ENCODE data around the gene JAGN1.
"Not testable (repeated sequence)": the region's sequence is repeated elsewhere in the genome, so short reads cannot be mapped to it uniquely, and the experiment has no call there.

Gene JAGN1

GRCh38 chr3:9855594-9855993 is 34.8 kb upstream of the JAGN1 start:
- DNase-seq (ENCODE audit: low read depth): no peak
- Histone ChIP-seq H3K4me1 (ENCODE audit: control insufficient read depth, insufficient read depth, low read length) (peaks cover 22% of the 10 kb centered on the region), H3K27me3 (replicated peaks; ENCODE audit: control insufficient read depth, insufficient read depth, low read length) (no peaks in the 10 kb centered on the region), H3K4me3 (ENCODE audit: low read length) (no peak overlapping the region), H3K9me3 (ENCODE audit: control insufficient read depth, low read length) (no peaks in the 10 kb centered on the region), H3K36me3 (ENCODE audit: control insufficient read depth, insufficient read depth, low read length, severe bottlenecking) (no peaks in the 10 kb centered on the region), H3K9ac (ENCODE audit: low read length) (no peak overlapping the region)

- H3K36me3 ChIP-seq (ENCODE audit: control insufficient read depth, insufficient read depth, low read length, severe bottlenecking): no peaks in the 10 kb centered on the region
- peaks cover 38% of the 10 kb centered on the region for H3K4me1 ChIP-seq (ENCODE audit: control insufficient read depth, insufficient read depth, low read length)
- no peak for DNase-seq (ENCODE audit: low read depth)
- H3K4me3 ChIP-seq (ENCODE audit: low read length): no peak overlapping the region
- H3K9me3 ChIP-seq (ENCODE audit: control insufficient read depth, low read length): no peaks in the 10 kb centered on the region
- no peaks in the 10 kb centered on the region for H3K27me3 ChIP-seq (replicated peaks; ENCODE audit: control insufficient read depth, insufficient read depth, low read length)
- H3K9ac ChIP-seq (ENCODE audit: low read length): no peak overlapping the region
These were observed 30.8 kb upstream of the JAGN1 start for GRCh38 chr3:9859530-9860025.

- peak overlapping the region; percentile 86 for H3K9ac ChIP-seq (ENCODE audit: low read length)
- no peak overlapping the region for H3K4me3 ChIP-seq (ENCODE audit: low read length)
- no peaks in the 10 kb centered on the region for H3K9me3 ChIP-seq (ENCODE audit: control insufficient read depth, low read length)
- no peak for DNase-seq (ENCODE audit: low read depth)
- H3K27me3 ChIP-seq (replicated peaks; ENCODE audit: control insufficient read depth, insufficient read depth, low read length): no peaks in the 10 kb centered on the region
- peaks cover 55% of the 10 kb centered on the region for H3K4me1 ChIP-seq (ENCODE audit: control insufficient read depth, insufficient read depth, low read length)
- H3K36me3 ChIP-seq (ENCODE audit: control insufficient read depth, insufficient read depth, low read length, severe bottlenecking): peaks cover 6% of the 10 kb centered on the region
These were observed 29.2 kb upstream of the JAGN1 start for GRCh38 chr3:9861201-9861600.

- no peaks in the 10 kb centered on the region for H3K9me3 ChIP-seq (ENCODE audit: control insufficient read depth, low read length)
- DNase-seq (ENCODE audit: low read depth): no peak
- peak overlapping the region; percentile 86 for H3K9ac ChIP-seq (ENCODE audit: low read length)
- H3K36me3 ChIP-seq (ENCODE audit: control insufficient read depth, insufficient read depth, low read length, severe bottlenecking): peaks cover 10% of the 10 kb centered on the region
- H3K4me1 ChIP-seq (ENCODE audit: control insufficient read depth, insufficient read depth, low read length): peaks cover 59% of the 10 kb centered on the region
- no peak overlapping the region for H3K4me3 ChIP-seq (ENCODE audit: low read length)
- no peaks in the 10 kb centered on the region for H3K27me3 ChIP-seq (replicated peaks; ENCODE audit: control insufficient read depth, insufficient read depth, low read length)
These were observed 28.7 kb upstream of the JAGN1 start for GRCh38 chr3:9861626-9862130.

GRCh38 chr3:9862391-9863057 is 27.9 kb upstream of the JAGN1 start:
- Histone ChIP-seq H3K4me1 (ENCODE audit: control insufficient read depth, insufficient read depth, low read length) (peaks cover 66% of the 10 kb centered on the region), H3K4me3 (ENCODE audit: low read length) (no peak overlapping the region), H3K27me3 (replicated peaks; ENCODE audit: control insufficient read depth, insufficient read depth, low read length) (no peaks in the 10 kb centered on the region), H3K9ac (ENCODE audit: low read length) (peak overlapping the region; percentile 86), H3K9me3 (ENCODE audit: control insufficient read depth, low read length) (no peaks in the 10 kb centered on the region), H3K36me3 (ENCODE audit: control insufficient read depth, insufficient read depth, low read length, severe bottlenecking) (peaks cover 19% of the 10 kb centered on the region)
- peak; percentile 26 for DNase-seq (ENCODE audit: low read depth)

GRCh38 chr3:9863058-9863772 is 27.2 kb upstream of the JAGN1 start:
- no peak for DNase-seq (ENCODE audit: low read depth)
- H3K4me1 ChIP-seq (ENCODE audit: control insufficient read depth, insufficient read depth, low read length): peaks cover 63% of the 10 kb centered on the region
- H3K27me3 ChIP-seq (replicated peaks; ENCODE audit: control insufficient read depth, insufficient read depth, low read length): no peaks in the 10 kb centered on the region
- H3K4me3 ChIP-seq (ENCODE audit: low read length): no peak overlapping the region
- no peaks in the 10 kb centered on the region for H3K9me3 ChIP-seq (ENCODE audit: control insufficient read depth, low read length)
- H3K36me3 ChIP-seq (ENCODE audit: control insufficient read depth, insufficient read depth, low read length, severe bottlenecking): peaks cover 26% of the 10 kb centered on the region
- peak overlapping the region; percentile 86 for H3K9ac ChIP-seq (ENCODE audit: low read length)

- peak; percentile 91 for DNase-seq (ENCODE audit: low read depth)
- Histone ChIP-seq H3K4me1 (ENCODE audit: control insufficient read depth, insufficient read depth, low read length) (peaks cover 59% of the 10 kb centered on the region), H3K4me3 (ENCODE audit: low read length) (peak overlapping the region; percentile 48), H3K9me3 (ENCODE audit: control insufficient read depth, low read length) (no peaks in the 10 kb centered on the region), H3K9ac (ENCODE audit: low read length) (peak overlapping the region; percentile 86), H3K36me3 (ENCODE audit: control insufficient read depth, insufficient read depth, low read length, severe bottlenecking) (peaks cover 37% of the 10 kb centered on the region), H3K27me3 (replicated peaks; ENCODE audit: control insufficient read depth, insufficient read depth, low read length) (no peaks in the 10 kb centered on the region)
These were observed 26.0 kb upstream of the JAGN1 start for GRCh38 chr3:9864200-9864927.

GRCh38 chr3:9865125-9865637 is 25.2 kb upstream of the JAGN1 start:
- Histone ChIP-seq H3K9ac (ENCODE audit: low read length) (peak overlapping the region; percentile 86), H3K36me3 (ENCODE audit: control insufficient read depth, insufficient read depth, low read length, severe bottlenecking) (peaks cover 45% of the 10 kb centered on the region), H3K4me1 (ENCODE audit: control insufficient read depth, insufficient read depth, low read length) (peaks cover 64% of the 10 kb centered on the region)
- not testable (repeated sequence) for H3K9me3 ChIP-seq (ENCODE audit: control insufficient read depth, low read length); DNase-seq (ENCODE audit: low read depth); H3K27me3 ChIP-seq (replicated peaks; ENCODE audit: control insufficient read depth, insufficient read depth, low read length); H3K4me3 ChIP-seq (ENCODE audit: low read length)

GRCh38 chr3:9866639-9867038 is 23.8 kb upstream of the JAGN1 start:
- Histone ChIP-seq H3K4me3 (ENCODE audit: low read length) (peak overlapping the region; percentile 16), H3K4me1 (ENCODE audit: control insufficient read depth, insufficient read depth, low read length) (peaks cover 69% of the 10 kb centered on the region), H3K9me3 (ENCODE audit: control insufficient read depth, low read length) (no peaks in the 10 kb centered on the region), H3K9ac (ENCODE audit: low read length) (peak overlapping the region; percentile 86), H3K36me3 (ENCODE audit: control insufficient read depth, insufficient read depth, low read length, severe bottlenecking) (peaks cover 60% of the 10 kb centered on the region), H3K27me3 (replicated peaks; ENCODE audit: control insufficient read depth, insufficient read depth, low read length) (no peaks in the 10 kb centered on the region)
- DNase-seq (ENCODE audit: low read depth): no peak

GRCh38 chr3:9867106-9867505 is 23.3 kb upstream of the JAGN1 start:
- Histone ChIP-seq H3K36me3 (ENCODE audit: control insufficient read depth, insufficient read depth, low read length, severe bottlenecking) (peaks cover 65% of the 10 kb centered on the region), H3K4me3 (ENCODE audit: low read length) (peak overlapping the region; percentile 16), H3K27me3 (replicated peaks; ENCODE audit: control insufficient read depth, insufficient read depth, low read length) (no peaks in the 10 kb centered on the region), H3K4me1 (ENCODE audit: control insufficient read depth, insufficient read depth, low read length) (peaks cover 69% of the 10 kb centered on the region), H3K9me3 (ENCODE audit: control insufficient read depth, low read length) (no peaks in the 10 kb centered on the region), H3K9ac (ENCODE audit: low read length) (peak overlapping the region; percentile 86)
- DNase-seq (ENCODE audit: low read depth): no peak

GRCh38 chr3:9869955-9870354 is 20.5 kb upstream of the JAGN1 start:
- Histone ChIP-seq H3K36me3 (ENCODE audit: control insufficient read depth, insufficient read depth, low read length, severe bottlenecking) (peaks cover 91% of the 10 kb centered on the region), H3K27me3 (replicated peaks; ENCODE audit: control insufficient read depth, insufficient read depth, low read length) (no peaks in the 10 kb centered on the region), H3K4me3 (ENCODE audit: low read length) (no peak overlapping the region), H3K4me1 (ENCODE audit: control insufficient read depth, insufficient read depth, low read length) (peaks cover 66% of the 10 kb centered on the region), H3K9ac (ENCODE audit: low read length) (peak overlapping the region; percentile 5), H3K9me3 (ENCODE audit: control insufficient read depth, low read length) (no peaks in the 10 kb centered on the region)
- no peak for DNase-seq (ENCODE audit: low read depth)

Data from adipocyte (in vitro differentiated cells).